Measurements from ENCODE around the gene TBX5. TPM values are rescaled to one million over a fixed set of nuclear protein-coding genes. Genes with fewer than 3 reads are reported as not detected.

The TBX5 gene
- total and polyA plus RNA-seq, 9 of the 15 experiments (the other 6 are each of a cell fraction or from before 2014, with no cell fraction given): not detected

DNA sequence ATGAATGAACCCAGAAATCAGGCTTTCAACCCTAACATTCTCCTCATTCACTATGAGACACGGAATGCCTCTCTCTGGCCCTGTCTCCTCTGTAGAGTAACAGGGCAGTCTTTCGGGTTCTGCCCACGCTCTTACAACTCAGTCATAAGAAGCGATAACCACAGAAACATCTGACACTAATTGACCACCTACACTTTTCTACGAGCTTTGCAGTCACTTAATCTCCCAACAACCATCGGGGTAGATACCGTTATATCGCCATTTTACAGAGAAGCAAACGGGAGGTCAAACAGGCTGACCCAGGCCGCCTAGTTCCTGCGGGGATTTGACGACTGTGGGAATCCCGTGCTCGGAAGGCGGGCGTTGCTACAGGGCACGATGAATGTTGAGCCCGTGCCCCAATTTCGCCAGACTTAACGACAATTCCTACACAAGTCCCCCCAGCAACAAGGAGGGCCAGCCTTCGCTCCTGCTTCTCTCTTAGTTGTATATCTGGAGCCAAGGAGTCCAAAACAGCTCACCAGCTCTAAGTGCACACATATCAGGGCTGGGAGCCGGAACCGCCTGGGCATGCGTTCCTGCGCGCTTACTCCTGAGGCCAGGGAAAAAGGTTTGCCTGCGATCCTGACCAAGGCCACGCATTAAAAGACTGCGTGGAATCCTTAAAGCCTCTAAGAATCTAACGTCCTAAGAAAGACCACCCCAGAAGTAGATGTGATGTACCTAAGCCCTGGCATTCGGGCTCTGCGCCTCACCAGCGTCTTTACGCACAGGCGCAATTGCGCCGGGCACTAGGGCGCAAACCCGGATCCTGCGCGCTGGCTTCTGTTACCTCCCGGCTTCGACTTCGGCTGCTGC, 38.7 kb upstream of the TBX5 start:
- TF ChIP-seq, protein P1, sequence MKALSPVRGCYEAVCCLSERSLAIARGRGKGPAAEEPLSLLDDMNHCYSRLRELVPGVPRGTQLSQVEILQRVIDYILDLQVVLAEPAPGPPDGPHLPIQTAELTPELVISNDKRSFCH (CRISPR knock-in tag; IDR thresholded peaks at IDR 0.05): no peak
- TF ChIP-seq, protein P1 (tag; IDR thresholded peaks at IDR 0.05): no peak
- no peak for TF ChIP-seq ZKSCAN8 (CRISPR knock-in tag; IDR thresholded peaks at IDR 0.05)
- peak; percentile 51 for TF ChIP-seq CBFA2T3 (IDR thresholded peaks at IDR 0.05)
- TF ChIP-seq, protein P2, sequence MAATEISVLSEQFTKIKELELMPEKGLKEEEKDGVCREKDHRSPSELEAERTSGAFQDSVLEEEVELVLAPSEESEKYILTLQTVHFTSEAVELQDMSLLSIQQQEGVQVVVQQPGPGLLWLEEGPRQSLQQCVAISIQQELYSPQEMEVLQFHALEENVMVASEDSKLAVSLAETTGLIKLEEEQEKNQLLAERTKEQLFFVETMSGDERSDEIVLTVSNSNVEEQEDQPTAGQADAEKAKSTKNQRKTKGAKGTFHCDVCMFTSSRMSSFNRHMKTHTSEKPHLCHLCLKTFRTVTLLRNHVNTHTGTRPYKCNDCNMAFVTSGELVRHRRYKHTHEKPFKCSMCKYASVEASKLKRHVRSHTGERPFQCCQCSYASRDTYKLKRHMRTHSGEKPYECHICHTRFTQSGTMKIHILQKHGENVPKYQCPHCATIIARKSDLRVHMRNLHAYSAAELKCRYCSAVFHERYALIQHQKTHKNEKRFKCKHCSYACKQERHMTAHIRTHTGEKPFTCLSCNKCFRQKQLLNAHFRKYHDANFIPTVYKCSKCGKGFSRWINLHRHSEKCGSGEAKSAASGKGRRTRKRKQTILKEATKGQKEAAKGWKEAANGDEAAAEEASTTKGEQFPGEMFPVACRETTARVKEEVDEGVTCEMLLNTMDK (IDR thresholded peaks at IDR 0.05; ENCODE audit: borderline replicate concordance, insufficient read depth, low read depth, low read length, poor library complexity, severe bottlenecking): no peak
- no peak for TF ChIP-seq FOXP1 (CRISPR knock-in tag; IDR thresholded peaks at IDR 0.05)
- no peak for TF ChIP-seq ZNF175 (CRISPR knock-in tag; IDR thresholded peaks at IDR 0.05; ENCODE audit: low read depth)
- TF ChIP-seq EGR1 (conservative IDR thresholded peaks at IDR 0.05): peak; percentile 49
- TF ChIP-seq SMARCA5 (IDR thresholded peaks at IDR 0.05): no peak
- no peak overlapping the region for H2AFZ ChIP-seq (ENCODE audit: low read depth, low read length)
- no peak overlapping the region for H3K4me3 ChIP-seq
- no peaks in the 10 kb centered on the region for H3K9me3 ChIP-seq (replicated peaks; ENCODE audit: control insufficient read depth, insufficient read depth, low read depth, low read length)
- no peak for ATAC-seq
- no peak for FAIRE-seq
- H3K36me3 ChIP-seq (ENCODE audit: control insufficient read depth, insufficient read depth, low read length): no peaks in the 10 kb centered on the region
- intact Hi-C loops (cut with micrococcal nuclease): no loop called here
- H3K4me1 ChIP-seq (replicated peaks in 1 of 2; ENCODE audit: control insufficient read depth in 2 of 2, insufficient read depth in 2 of 2, low read length in 2 of 2): peaks cover 0 to 16% of the 10 kb centered on the region in 2 experiments; a peak in 2 of 5 replicates
- CTCF ChIA-PET (ENCODE audit: low intra/inter-chr PET ratio): no interaction called here
- peaks cover 31 to 82% of the 10 kb centered on the region in 2 experiments; a peak in 4 of 5 replicates for H3K27me3 ChIP-seq (ENCODE audit: control insufficient read depth in 2 of 2, insufficient read depth in 2 of 2, low read length in 2 of 2)
- H3K9ac ChIP-seq (ENCODE audit: insufficient read depth in 1 of 2, low read depth in 2 of 2, low read length in 2 of 2): no peak overlapping the region
- H4K20me1 ChIP-seq (replicated peaks; ENCODE audit: control insufficient read depth, insufficient read depth, low read length): no peaks in the 10 kb centered on the region; the same call in 1 of the 2 replicates
- POLR2A ChIA-PET: no interaction called here
- H3K79me2 ChIP-seq (ENCODE audit: control insufficient read depth, insufficient read depth, low read length): no peaks in the 10 kb centered on the region
- no peak overlapping the region for H3K27ac ChIP-seq (ENCODE audit: extremely low read depth, low read depth, low read length)
- no TSS peak for BruUV-seq (replicated peaks)
- peaks cover 3% of the 10 kb centered on the region for H3K9me1 ChIP-seq (ENCODE audit: control insufficient read depth, insufficient read depth, low read length)
- H3K4me2 ChIP-seq (ENCODE audit: insufficient read depth, low read length): no peak overlapping the region
- 17% methylated on average over 28 of the region's 44 CpGs for WGBS (ENCODE audit: insufficient coverage, low coverage, missing lambda C conversion rate)
- DNase-seq (ENCODE audit: extremely low read depth in 1 of 4, low spot score in 3 of 4): peak in 1 of 4 experiments; percentile 3
- in situ Hi-C loops (cut with MboI): no loop called here
